Superior temporal gyrus (tissue), 1 donor: ENCODE data around the gene USP47.
A peak's percentile ranks its signal among the peaks of the same experiment; 100 is the strongest.

Experiments used
- DNase-seq: peaks from one replicate; pipeline ENCODE4 v3.0.0-alpha.2; 2016; ENCODE audit errors: extremely low spot score

The USP47 gene

GRCh38 chr11:11841723-11842420 is at the start of gene USP47:
Gene USP47 (plus strand): TSS chr11:11841972. CDS start chr11:11842186, 214 bp downstream.
- DNase-seq, result peak; percentile 90

DNA sequence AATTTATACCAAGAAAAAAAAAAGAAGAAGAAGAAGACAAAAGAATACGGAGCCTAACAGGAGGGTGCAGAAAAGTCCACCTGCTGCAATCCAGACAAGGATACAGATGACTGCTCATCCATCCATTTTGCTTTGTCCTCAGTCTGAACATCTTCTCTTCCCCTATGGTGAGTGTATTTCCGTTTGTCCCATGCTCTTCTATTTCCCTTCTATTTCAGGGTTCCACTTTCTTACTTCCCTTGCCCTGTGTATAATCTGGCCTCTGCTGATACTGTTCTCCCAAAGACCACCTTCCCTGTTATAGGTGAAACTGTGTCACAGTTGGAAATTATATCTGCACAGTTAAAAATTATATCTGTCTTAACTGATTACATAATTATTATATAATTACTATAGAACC is 48.7 kb upstream of the USP47 start:
- no peak for DNase-seq

GRCh38 chr11:11798586-11799438 is 43.0 kb upstream of the USP47 start:
- DNase-seq, result peak; percentile 96

- no peak for DNase-seq
These were observed 36.5 kb upstream of the USP47 start for GRCh38 chr11:11805228-11805627.

DNA sequence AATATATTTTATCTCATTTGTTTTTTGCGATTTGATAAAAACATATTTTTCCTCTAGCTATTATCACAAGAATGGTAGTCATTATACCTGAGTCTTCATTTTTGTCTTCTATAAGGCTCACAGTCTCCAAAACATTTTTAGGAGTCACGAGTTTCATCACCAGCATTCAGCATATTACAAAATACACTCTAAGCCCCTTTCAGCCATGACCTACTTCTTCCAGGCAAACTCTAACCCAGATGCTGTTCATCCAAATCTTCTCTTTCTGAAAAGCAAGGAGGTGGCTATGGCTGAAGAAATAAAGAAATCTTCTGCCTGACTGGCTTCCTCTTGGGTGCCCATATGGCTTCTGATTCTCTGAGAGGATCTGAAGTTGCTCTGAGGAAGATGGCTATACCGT is 35.7 kb upstream of the USP47 start:
- DNase-seq, result no peak

- peak; percentile 92 for DNase-seq
These were observed 35.2 kb upstream of the USP47 start for GRCh38 chr11:11806586-11806985.

DNA sequence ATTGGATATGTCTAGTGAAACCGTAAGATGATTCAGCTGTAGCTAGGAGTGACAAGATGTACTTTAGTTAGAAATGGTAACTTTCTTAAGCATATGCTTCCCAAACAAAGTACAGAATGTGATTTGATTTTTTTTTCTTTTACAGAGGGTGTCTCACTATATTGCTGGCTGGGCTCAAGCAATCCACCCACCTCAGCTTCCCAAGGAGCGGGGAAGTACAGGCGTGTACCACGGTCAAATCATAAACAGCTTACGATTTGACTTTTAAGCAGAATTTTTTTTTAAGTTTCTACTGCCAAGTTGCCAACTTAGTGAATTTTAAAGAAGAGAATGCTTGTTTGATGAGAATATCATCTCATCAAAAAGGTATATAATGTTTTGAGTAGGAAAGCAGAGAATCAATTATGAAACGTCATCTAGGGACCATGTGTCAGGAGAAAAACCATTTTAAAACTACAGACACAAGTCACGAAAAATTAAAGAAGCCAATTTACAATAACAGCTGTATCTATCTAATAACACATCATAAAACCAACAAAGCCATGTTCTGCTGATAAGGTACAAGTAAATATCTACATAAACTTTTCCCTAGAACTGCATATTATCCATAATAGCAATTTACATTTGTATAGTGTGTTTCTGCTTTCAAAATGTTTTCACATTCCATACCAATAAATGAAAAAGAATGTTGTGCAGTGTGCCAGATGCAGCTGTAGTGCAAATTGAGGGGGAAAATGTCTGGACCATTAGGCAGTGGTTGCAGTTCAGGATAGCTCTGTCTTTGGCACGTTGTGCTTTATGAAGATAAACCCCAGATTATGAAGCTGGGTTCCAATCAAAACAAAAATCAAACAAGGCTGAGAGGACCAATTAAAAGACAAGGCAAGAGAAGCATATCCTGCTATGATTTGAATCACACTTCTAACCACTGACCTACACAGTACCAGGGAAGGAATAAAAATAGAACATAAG is 33.7 kb upstream of the USP47 start:
- DNase-seq, result peak; percentile 37

DNA sequence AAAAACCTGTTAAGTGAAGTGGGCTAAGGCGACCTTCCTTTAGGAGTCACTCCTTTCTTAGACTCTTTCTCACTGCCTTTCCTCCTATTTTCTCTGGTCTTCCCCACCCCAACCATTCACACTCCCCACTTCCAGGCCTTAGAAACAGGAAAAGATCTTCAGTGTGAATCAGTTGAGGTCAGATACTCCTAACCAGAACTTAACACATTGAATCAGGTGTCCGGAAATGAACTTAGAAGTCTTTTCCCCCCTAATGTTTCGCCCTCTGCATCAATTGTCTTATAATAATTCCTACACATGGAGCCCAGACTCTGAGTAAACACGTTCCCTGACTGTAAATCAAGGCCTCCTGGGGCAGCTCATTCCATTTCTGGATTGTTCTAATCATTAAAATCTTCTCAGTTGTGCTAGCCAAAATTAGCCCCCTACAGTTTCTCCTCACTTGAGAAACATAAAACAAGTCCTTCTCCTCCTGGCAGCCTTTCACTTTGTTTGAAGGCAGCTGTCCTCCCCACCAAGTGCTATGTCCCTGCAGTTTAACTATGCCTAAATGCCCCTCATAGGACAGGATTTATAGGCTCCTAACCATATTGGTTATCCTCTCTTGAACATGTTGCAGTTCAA is 32.7 kb upstream of the USP47 start:
- DNase-seq, result no peak

DNA sequence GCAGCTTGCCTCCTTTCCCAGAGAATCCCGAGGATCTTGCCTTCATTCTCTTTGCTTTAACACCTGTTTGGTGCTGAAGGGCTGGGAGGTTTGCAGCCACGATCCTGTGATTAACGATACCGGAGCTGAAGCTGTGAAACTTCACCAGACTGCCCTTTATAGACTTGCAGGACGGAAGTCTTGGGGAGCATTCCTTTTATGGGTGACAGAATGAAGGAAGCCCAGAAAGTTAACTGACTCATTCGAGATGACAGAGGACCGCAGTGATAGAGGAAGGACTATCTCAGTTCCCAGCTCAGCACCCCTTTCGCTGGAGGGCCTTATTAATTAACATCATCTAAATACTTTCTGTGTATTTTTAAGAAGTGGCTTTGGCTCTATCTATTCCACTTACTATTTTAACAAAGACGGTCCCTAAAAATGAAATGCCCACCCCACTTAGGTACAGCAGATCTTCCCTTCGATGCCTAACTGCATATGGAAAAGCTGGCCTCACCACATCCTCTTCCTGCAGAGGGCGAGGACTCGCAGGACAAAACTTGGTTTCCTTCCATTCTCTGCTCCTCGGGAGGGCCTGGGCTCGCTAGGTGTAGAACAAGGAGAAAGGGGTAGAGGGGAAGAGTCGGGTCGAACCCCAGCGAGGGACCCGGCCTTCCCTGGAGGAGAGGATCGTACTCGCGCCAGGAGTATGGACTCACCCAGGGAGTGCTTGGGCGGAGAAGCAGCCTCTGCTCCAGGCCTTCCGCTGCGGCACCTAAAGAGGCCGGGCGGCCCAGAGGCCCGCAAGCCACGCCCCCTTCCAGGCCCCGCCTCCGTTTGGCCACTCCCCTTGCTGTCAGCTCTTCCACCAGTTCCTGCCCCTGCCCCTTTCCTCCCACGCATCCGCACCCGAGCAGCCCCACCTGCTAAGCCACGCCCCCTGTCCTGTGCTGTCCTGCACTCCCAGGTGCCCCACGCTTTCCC is 30.7 kb upstream of the USP47 start:
- DNase-seq, result no peak

DNA sequence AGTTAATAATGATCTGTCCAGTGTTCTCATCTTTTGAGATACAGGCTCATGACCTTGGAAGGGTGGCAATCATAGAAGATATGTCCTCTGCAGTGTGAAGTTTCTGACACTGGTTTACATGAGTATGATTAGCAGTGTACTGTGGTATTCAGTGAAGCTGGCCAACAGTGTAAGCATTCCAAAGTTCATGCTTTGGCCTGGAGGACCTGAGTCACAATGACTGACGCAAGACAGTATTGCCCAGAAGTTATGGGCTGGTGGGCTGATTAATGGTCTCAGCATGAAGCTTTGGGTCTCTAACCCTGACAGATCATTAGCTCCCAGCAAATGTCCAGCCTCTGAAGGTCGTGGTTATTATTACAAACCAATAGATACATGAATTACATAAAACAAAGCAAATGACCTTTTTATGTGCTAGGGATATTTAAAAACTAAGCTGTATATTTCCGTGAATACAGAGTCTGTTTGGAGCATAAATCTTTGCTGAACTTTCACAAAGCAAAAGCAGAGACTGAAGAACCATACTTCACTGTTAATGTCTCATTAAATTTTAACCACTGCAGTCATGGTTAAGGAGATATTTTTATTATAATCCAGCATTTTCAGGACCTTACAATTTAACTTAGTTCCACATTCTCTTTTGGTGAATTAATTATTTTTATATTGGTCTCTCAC is 28.3 kb upstream of the USP47 start:
- DNase-seq, result no peak

- DNase-seq, result no peak
These were observed 26.9 kb upstream of the USP47 start for GRCh38 chr11:11814614-11815452.

- DNase-seq, result no peak
These were observed 25.1 kb upstream of the USP47 start for GRCh38 chr11:11816511-11817314.

GRCh38 chr11:11817957-11818356 is 23.8 kb upstream of the USP47 start:
- DNase-seq, result no peak

DNA sequence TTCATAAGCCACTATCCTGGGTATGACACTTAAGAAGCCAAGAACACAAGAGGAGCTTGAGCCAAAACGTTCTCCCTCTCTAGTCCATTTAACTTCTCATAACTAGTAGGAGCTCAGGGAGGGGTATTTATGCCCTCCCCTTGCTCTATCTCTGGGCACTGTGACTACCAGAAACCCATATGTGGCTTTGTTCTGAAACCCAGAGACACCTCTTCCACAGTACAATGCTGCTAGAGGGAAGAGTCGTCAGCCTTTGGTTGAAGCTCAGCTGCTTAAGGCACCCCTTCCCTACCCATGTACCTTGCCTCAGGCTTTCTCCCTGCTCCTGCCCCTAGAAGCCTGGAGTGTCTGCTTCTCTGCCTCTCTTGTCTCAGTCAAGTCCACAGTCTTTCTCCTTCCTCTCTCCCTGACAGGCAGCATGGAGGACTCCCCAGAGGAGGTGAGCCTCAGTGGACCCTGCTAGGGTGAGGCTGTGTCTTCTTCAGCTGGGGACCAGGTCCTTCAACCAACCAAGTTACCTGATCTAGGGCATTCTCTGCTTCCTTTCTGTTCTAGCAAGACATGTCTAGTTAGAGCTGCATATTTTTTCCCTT is 23.1 kb upstream of the USP47 start:
- no peak for DNase-seq

- no peak for DNase-seq
These were observed 19.9 kb upstream of the USP47 start for GRCh38 chr11:11821899-11822298.

- DNase-seq, result no peak
These were observed 18.8 kb upstream of the USP47 start for GRCh38 chr11:11822946-11823345.

GRCh38 chr11:11826260-11826659 is 15.5 kb upstream of the USP47 start:
- no peak for DNase-seq

DNA sequence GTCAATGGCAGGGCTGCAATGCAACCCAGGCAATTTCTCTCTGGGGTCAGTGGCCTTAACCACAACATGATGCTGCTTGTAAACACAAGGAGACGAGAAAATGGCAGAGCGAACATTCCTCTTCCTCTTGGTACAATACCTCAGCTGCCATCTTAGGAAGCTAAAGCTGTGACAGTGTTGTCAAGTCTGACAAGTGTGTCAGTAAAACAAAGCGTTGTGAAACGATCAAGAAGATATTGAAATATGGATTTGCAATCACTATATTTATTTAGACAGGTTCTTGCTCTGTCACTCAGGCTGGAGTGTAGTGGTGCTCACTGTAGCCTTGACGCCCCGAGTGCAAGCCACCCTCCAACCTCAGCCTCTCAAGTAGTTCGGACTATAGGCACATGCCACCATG is 14.5 kb upstream of the USP47 start:
- DNase-seq, result no peak
